ENCODE data around the gene DNTTIP2. TPM values are rescaled to one million over a fixed set of nuclear protein-coding genes. Genes with fewer than 3 reads are reported as not detected.

The DNTTIP2 gene
- polyA plus RNA-seq, 1 of the 3 experiments (the other 2 are of a cell fraction), result 9.6 TPM

DNA sequence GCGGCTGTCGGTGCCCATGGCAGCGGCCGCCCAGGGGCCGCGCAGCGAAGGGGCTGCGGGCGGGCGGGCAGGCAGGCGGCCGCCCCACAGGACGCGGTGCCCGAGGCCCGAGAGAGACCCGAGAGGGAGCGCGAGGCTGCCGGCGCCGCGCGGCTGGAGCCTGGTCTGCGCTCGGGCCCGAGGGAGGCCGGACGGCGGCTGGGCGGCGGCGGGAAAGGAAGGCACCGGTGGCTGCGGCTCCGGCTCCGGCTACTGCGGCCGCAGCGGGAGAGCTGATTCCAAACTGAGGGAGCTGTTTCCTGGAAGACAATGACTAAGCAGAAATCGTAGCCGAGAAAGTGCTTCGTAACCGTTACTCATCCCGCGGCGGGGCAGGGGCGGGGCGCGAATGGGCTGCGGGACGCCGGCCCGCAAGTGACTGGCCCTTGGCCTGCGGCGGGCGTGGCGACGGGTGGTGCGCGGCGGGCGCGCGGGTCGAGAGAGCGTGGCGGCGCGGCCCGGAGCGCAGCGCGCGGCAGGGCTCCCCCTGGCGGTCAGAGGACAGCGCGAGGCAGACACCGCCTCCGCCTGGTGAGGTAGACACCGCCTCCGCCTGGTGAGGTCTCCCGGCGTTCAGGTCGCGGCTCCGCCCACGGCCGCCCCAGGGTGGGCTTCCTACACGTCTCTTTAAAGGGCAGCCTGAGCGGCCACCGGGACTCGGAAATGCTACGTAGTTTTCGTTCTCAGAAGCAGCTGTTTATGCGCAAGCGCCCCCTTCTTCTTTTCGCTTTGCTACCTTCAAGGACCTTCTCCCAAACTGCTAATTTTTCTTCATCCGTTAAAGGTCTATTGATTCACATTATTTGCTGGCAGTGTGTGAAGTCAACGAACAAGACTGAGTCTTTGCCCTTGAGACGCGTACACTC lies 30.4 kb upstream of the DNTTIP2 start, which contains the start of gene GCLM (continued):
- TF ChIP-seq, protein P1, sequence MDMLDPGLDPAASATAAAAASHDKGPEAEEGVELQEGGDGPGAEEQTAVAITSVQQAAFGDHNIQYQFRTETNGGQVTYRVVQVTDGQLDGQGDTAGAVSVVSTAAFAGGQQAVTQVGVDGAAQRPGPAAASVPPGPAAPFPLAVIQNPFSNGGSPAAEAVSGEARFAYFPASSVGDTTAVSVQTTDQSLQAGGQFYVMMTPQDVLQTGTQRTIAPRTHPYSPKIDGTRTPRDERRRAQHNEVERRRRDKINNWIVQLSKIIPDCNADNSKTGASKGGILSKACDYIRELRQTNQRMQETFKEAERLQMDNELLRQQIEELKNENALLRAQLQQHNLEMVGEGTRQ (IDR thresholded peaks at IDR 0.05; ENCODE audit: borderline replicate concordance, low read depth, low read length), result no peak
- TF ChIP-seq, protein P2, sequence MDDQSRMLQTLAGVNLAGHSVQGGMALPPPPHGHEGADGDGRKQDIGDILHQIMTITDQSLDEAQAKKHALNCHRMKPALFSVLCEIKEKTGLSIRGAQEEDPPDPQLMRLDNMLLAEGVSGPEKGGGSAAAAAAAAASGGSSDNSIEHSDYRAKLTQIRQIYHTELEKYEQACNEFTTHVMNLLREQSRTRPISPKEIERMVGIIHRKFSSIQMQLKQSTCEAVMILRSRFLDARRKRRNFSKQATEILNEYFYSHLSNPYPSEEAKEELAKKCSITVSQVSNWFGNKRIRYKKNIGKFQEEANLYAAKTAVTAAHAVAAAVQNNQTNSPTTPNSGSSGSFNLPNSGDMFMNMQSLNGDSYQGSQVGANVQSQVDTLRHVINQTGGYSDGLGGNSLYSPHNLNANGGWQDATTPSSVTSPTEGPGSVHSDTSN (IDR thresholded peaks at IDR 0.05), result peak; percentile 16; the same call in 1 of the 2 replicates
- TF ChIP-seq SIN3A (IDR thresholded peaks at IDR 0.05; ENCODE audit: borderline replicate concordance, low read depth, low read length) (peak; percentile 55; the same call in 1 of the 2 replicates), MXI1 (IDR thresholded peaks at IDR 0.05; ENCODE audit: low read depth, low read length) (peak; percentile 90; the same call in 1 of the 2 replicates), SMC3 (IDR thresholded peaks at IDR 0.05; ENCODE audit: low read depth, low read length) (peak; percentile 57; the same call in 1 of the 2 replicates), RCOR1 (IDR thresholded peaks at IDR 0.05; ENCODE audit: low read length) (no peak), POLR2AphosphoS5 (IDR thresholded peaks at IDR 0.05; ENCODE audit: low read depth, low read length) (peak; percentile 63)

DNA sequence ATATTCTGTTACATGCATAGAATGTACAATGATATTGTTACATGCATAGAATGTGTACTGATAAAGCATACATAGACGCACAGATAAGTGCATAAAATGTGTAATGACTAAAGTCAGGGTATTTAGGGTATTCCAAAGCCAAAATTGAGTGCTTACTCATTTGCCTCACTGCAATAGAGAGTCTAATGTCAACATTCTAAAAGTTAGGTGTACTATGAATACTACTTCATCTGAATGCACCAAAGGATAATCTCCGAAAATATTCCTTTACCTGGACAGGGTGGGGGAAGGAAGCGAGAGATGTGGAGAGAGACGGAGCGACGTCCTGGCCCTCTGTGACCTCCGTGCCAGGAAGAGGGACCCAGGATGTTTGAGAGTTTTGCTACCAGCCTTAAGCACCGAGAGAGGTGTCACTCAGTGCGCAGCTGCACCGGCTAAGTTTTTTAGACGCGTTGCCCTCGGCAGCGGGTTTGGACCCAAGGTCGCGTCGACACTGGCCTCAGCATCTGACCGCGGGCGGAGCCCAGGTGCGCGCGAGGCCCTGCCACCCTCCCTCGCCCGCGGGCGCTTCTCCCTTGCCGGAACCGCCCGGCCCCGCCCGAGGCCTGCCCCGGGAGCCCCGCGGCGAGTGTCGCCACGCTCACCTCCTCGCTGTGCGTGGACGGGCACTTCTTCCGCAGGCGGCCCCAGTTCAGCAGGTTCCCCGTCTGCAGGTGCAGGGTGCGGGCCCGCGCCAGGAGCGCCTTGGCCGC lies 29.6 kb upstream of the DNTTIP2 start:
- Histone ChIP-seq H3F3A (replicated peaks; ENCODE audit: insufficient read depth) (peaks cover 20% of the 10 kb centered on the region), H3K9me2 (no peaks in the 10 kb centered on the region), H3K9ac (peak overlapping the region; percentile 81), H3K4me2 (peak overlapping the region; percentile 96), H3K9me3 (no peaks in the 10 kb centered on the region), H4K20me1 (ENCODE audit: insufficient read depth) (peaks cover 18% of the 10 kb centered on the region; the same call in 1 of the 2 replicates), H2AFZ (ENCODE audit: low read depth) (peak overlapping the region; percentile 38; the same call in 1 of the 2 replicates), H3K36me3 (replicated peaks in 1 of 2; ENCODE audit: control insufficient read depth in 1 of 2, insufficient read depth in 2 of 2, low read length in 1 of 2) (peaks cover 0 to 8% of the 10 kb centered on the region in 2 experiments), H3K27ac (ENCODE audit: low read depth in 2 of 2, low read length in 1 of 2) (peak overlapping the region; percentile 54 to 83; a peak in 3 of 4 replicates), H3K4me1 (ENCODE audit: control insufficient read depth in 1 of 2, insufficient read depth in 2 of 2, low read depth in 1 of 2, low read length in 1 of 2) (peaks cover 10 to 16% of the 10 kb centered on the region in 2 experiments; a peak in 3 of 4 replicates), H3K27me3 (ENCODE audit: insufficient read depth) (no peaks in the 10 kb centered on the region), H3K79me2 (ENCODE audit: insufficient read depth) (peaks cover 53% of the 10 kb centered on the region), H3K4me3 (ENCODE audit: low read depth in 2 of 2, low read length in 1 of 2) (peak overlapping the region; percentile 92 to 93)
- ChIA-PET CTCF (interaction anchor here (0.6 to 2.3 kb wide), 24 partner anchors 8 to 680 kb away, joined by 3 to 14 read pairs (median 4); partner anchors contain the start of genes DNTTIP2 and DR1), POLR2A (interaction anchor here (1.6 kb wide), 2 partner anchors 29 kb away, joined by 7 read pairs; partner anchors contain the start of gene DNTTIP2)
- 1% methylated on average over 22 of the region's 49 CpGs for WGBS (ENCODE audit: low lambda C conversion rate)
- no peak for DNase-seq
- TF ChIP-seq RFX5 (IDR thresholded peaks at IDR 0.05; ENCODE audit: low read length) (no peak), SIN3A (IDR thresholded peaks at IDR 0.05; ENCODE audit: borderline replicate concordance, low read depth, low read length) (peak; percentile 48; the same call in 1 of the 2 replicates), MXI1 (IDR thresholded peaks at IDR 0.05; ENCODE audit: low read depth, low read length) (no peak), EP300 (IDR thresholded peaks at IDR 0.05; ENCODE audit: borderline replicate concordance in 1 of 2, low read depth in 1 of 2, low read length in 1 of 2) (no peak), YY1 (IDR thresholded peaks at IDR 0.05; ENCODE audit: low read depth) (no peak), NRF1 (IDR thresholded peaks at IDR 0.05; ENCODE audit: low read depth, low read length) (peak; percentile 15; the same call in 1 of the 2 replicates)
- TF ChIP-seq, protein P3, sequence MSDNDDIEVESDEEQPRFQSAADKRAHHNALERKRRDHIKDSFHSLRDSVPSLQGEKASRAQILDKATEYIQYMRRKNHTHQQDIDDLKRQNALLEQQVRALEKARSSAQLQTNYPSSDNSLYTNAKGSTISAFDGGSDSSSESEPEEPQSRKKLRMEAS (IDR thresholded peaks at IDR 0.05; ENCODE audit: low read depth), result no peak; the same call in 1 of the 2 replicates

Data from SK-N-SH (cell line).